GM12892 (cell line): ENCODE measurements around the gene TCF19.

Source experiments
- POLR2A ChIP-seq: IDR thresholded peaks from 2 replicates; pipeline ENCODE4 v1.6.1; 2011; ENCODE audit warnings: low read depth, low read length, control low read depth
- POLR2AphosphoS5 ChIP-seq: IDR thresholded peaks from 2 replicates; pipeline ENCODE4 v1.6.1; 2011; ENCODE audit warnings: low read depth, low read length, control low read depth
- TAF1 ChIP-seq: IDR thresholded peaks from 2 replicates; pipeline ENCODE4 v1.6.1; 2011; ENCODE audit warnings: low read depth, mild to moderate bottlenecking, control low read depth, low read length, borderline replicate concordance

GRCh38 chr6:31208506-31208905, 50.1 kb downstream of the TCF19 start:
- TF ChIP-seq POLR2A: no peak
- no peak for TF ChIP-seq POLR2AphosphoS5
- no peak for TF ChIP-seq TAF1
